Hair follicular keratinocyte (primary cell): ENCODE data around the gene FOLH1. TPM values are rescaled to one million over a fixed set of nuclear protein-coding genes. Genes with fewer than 3 reads are reported as not detected.

Experiments
- total RNA-seq: library from RNA; depleted of rRNA; stranded (reverse); fragments of >200 nt; gene quantifications from 2 replicates; pipeline ENCODE4 v1.2.3, GENCODE V29; 2015

FOLH1 gene
- not detected in 2 replicates for total RNA-seq

DNA sequence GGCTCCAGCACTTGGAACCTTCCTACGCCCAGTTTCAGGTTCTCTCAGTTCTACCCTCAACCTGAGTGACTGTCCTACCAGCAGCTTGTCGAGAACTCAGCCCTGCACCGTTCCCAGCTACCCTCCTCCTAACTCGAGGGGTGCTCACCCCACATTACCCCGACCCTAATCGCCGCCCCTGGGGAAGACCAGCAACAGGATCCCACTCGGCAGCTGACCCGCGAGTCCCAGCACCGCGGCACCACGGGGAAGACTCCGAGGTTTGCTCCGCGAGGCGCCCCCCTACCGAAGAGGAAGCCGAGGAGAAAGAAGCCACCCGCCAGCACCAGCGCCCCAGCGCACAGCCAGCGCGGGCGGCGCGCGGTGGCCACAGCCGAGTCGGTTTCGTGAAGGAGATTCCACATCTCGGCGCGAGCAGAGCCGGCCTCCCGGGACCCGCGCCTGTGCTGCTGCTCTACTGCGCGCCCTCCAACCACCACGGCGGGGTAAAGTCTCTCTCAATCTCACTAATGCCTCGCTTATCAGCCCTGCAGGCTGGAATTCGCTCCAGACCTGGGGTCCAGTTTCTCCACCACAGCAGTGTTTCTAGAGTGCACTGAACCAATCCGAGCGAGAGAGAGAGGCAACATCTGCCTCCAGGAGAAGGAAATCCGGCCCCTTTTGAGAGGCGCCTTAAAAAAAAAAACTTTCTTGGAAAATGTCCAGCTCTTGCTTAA, at the start of gene FOLH1:
TSS of gene FOLH1 (minus strand) at position 597 of the 716 bp plus-strand sequence. CDS start at position 404, 193 bp downstream.

Other genes starting within 250 kb of the FOLH1 start
- gene TRIM51G, start 224.7 kb downstream of the FOLH1 start, total RNA-seq: not detected in 2 replicates
- not detected in 2 replicates for gene TRIM49B, start 179.8 kb downstream of the FOLH1 start, total RNA-seq
- not detected in 2 replicates for gene TRIM64C, start 149.5 kb downstream of the FOLH1 start, total RNA-seq